ENCODE measurements around the gene NPAS3. TPM values are rescaled to one million over a fixed set of nuclear protein-coding genes. Genes with fewer than 3 reads are reported as not detected.

NPAS3 gene
- total and polyA plus RNA-seq, 2 donors (not counting 3 experiments of a cell fraction or from before 2014, with no cell fraction given): 0.10 to 0.13 TPM

- Histone ChIP-seq H3K36me3 (ENCODE audit: control insufficient read depth in 2 of 2, extremely low read depth in 1 of 2, insufficient read depth in 2 of 2, low read length in 2 of 2) (no peaks in the 10 kb centered on the region), H4K20me1 (replicated peaks; ENCODE audit: control insufficient read depth, extremely low read depth, insufficient read depth, low read length) (no peaks in the 10 kb centered on the region), H2AFZ (ENCODE audit: low read depth, low read length) (no peak overlapping the region), H3K9me3 (replicated peaks; ENCODE audit: control insufficient read depth, insufficient read depth, low read length) (no peaks in the 10 kb centered on the region), H3K9ac (replicated peaks; ENCODE audit: extremely low read depth, insufficient read depth, low read length) (no peak overlapping the region), H3K9me1 (replicated peaks; ENCODE audit: control insufficient read depth, extremely low read depth, insufficient read depth, low read length) (no peaks in the 10 kb centered on the region), H3K27ac (ENCODE audit: insufficient read depth, low read depth, low read length) (no peak overlapping the region), H3K4me3 (replicated peaks in 1 of 3; ENCODE audit: insufficient read depth in 1 of 3, low read depth in 1 of 3, low read length in 3 of 3) (no peak overlapping the region), H3K4me1 (ENCODE audit: control insufficient read depth, extremely low read depth, insufficient read depth, low read length) (no peaks in the 10 kb centered on the region), H3K4me2 (ENCODE audit: insufficient read depth, low read length) (no peak overlapping the region), H3K79me2 (ENCODE audit: control insufficient read depth, insufficient read depth, low read length) (no peaks in the 10 kb centered on the region), H3K27me3 (ENCODE audit: control insufficient read depth in 2 of 2, insufficient read depth in 2 of 2, low read length in 2 of 2) (no peaks in the 10 kb centered on the region)
- POLR2A ChIA-PET: interaction anchor here (0.6 kb wide), 1 partner anchor 39 kb away, joined by 3 read pairs; no protein-coding TSS in a partner anchor
- intact Hi-C loops (cut with micrococcal nuclease) (no loop called here), dilution Hi-C loops (cut with MboI; ENCODE audit: extremely low pct_ligation_motif_present, low sequenced_read_pairs) (no loop called here)
- no peak for DNase-seq (ENCODE audit: low read depth, low spot score)
- FAIRE-seq: peak; percentile 28
- BruUV-seq (replicated peaks): no TSS peak
- CTCF ChIA-PET: interaction anchor here (1.0 kb wide), 1 partner anchor 41 kb away, joined by 4 read pairs; no protein-coding TSS in a partner anchor
- TF ChIP-seq CTCF (IDR thresholded peaks at IDR 0.05; ENCODE audit: extremely low read depth in 1 of 2, insufficient read depth in 1 of 2, low read depth in 1 of 2, low read length in 2 of 2): no peak
- peak; percentile 51 for TF ChIP-seq GATA2 (IDR thresholded peaks at IDR 0.05; ENCODE audit: insufficient read depth, insufficient read length, low read depth, low read length)
Measured at GRCh38 chr14:33516898-33517436, 578.3 kb downstream of the NPAS3 start.

GRCh38 chr14:33521192-33521591 is 582.5 kb downstream of the NPAS3 start:
- ChIA-PET CTCF (no interaction called here), POLR2A (no interaction called here)
- no peak for TF ChIP-seq POLR2AphosphoS5 (IDR thresholded peaks at IDR 0.05; ENCODE audit: insufficient read depth, low read depth, low read length)
- no peak for TF ChIP-seq MYC (IDR thresholded peaks at IDR 0.05; ENCODE audit: low read depth, low read length)
- TF ChIP-seq JUN (IDR thresholded peaks at IDR 0.05; ENCODE audit: borderline replicate concordance, insufficient read depth, insufficient read length, low read depth): no peak
- no peak for TF ChIP-seq FOS (IDR thresholded peaks at IDR 0.05; ENCODE audit: borderline replicate concordance, insufficient read depth, low read length)
- TF ChIP-seq POLR2A (IDR thresholded peaks at IDR 0.05; ENCODE audit: low read depth, low read length): no peak
- no peak for TF ChIP-seq MAX (IDR thresholded peaks at IDR 0.05; ENCODE audit: insufficient read depth, insufficient read length)
- no peak for TF ChIP-seq CTCF (IDR thresholded peaks at IDR 0.05; ENCODE audit: extremely low read depth in 1 of 2, insufficient read depth in 1 of 2, low read depth in 1 of 2, low read length in 2 of 2)
- TF ChIP-seq EZH2 (IDR thresholded peaks at IDR 0.05; ENCODE audit: borderline replicate concordance, low read depth, low read length, severe bottlenecking): no peak
- TF ChIP-seq GATA2 (IDR thresholded peaks at IDR 0.05; ENCODE audit: insufficient read depth, insufficient read length, low read depth, low read length): no peak
- no TSS peak for BruUV-seq (replicated peaks)
- Histone ChIP-seq H3K9me1 (replicated peaks; ENCODE audit: control insufficient read depth, extremely low read depth, insufficient read depth, low read length) (no peaks in the 10 kb centered on the region), H2AFZ (ENCODE audit: low read depth, low read length) (no peak overlapping the region), H3K4me3 (replicated peaks in 1 of 3; ENCODE audit: insufficient read depth in 1 of 3, low read depth in 1 of 3, low read length in 3 of 3) (no peak overlapping the region), H3K36me3 (ENCODE audit: control insufficient read depth in 2 of 2, extremely low read depth in 1 of 2, insufficient read depth in 2 of 2, low read length in 2 of 2) (no peaks in the 10 kb centered on the region), H3K9ac (replicated peaks; ENCODE audit: extremely low read depth, insufficient read depth, low read length) (no peak overlapping the region), H3K27me3 (ENCODE audit: control insufficient read depth in 2 of 2, insufficient read depth in 2 of 2, low read length in 2 of 2) (no peaks in the 10 kb centered on the region), H3K4me2 (ENCODE audit: insufficient read depth, low read length) (no peak overlapping the region), H3K9me3 (replicated peaks; ENCODE audit: control insufficient read depth, insufficient read depth, low read length) (no peaks in the 10 kb centered on the region), H3K4me1 (ENCODE audit: control insufficient read depth, extremely low read depth, insufficient read depth, low read length) (peaks cover 21% of the 10 kb centered on the region), H3K27ac (ENCODE audit: insufficient read depth, low read depth, low read length) (no peak overlapping the region), H4K20me1 (replicated peaks; ENCODE audit: control insufficient read depth, extremely low read depth, insufficient read depth, low read length) (no peaks in the 10 kb centered on the region), H3K79me2 (ENCODE audit: control insufficient read depth, insufficient read depth, low read length) (no peaks in the 10 kb centered on the region)
- dilution Hi-C loops (cut with MboI; ENCODE audit: extremely low pct_ligation_motif_present, low sequenced_read_pairs): no loop called here
- intact Hi-C loops (cut with micrococcal nuclease): no loop called here
- no peak for DNase-seq (ENCODE audit: low read depth, low spot score)
- FAIRE-seq: no peak

Measured in endothelial cell of umbilical vein (primary cell).